CD4-positive, CD25-positive, alpha-beta regulatory T cell (primary cell): ENCODE data around the gene RHOU. TPM values are rescaled to one million over a fixed set of nuclear protein-coding genes. Genes with fewer than 3 reads are reported as not detected.

ENCODE experiments used
- ATAC-seq, 2 donors: fragments of 150-1000 bp; cut with Tn5 transposase; one replicate each; pipeline ENCODE4 v1.10.0; 2021; ENCODE audit warnings: low read depth in 2 of 2, moderate number of reproducible peaks in 2 of 2, moderate library complexity in 1 of 2
- DNase-seq, 3 donors: peaks; one replicate each; pipeline versions ENCODE4 v3.0.0 to v3.0.0-alpha.2; 2012 to 2022; ENCODE audit warnings: mixed read lengths in 1 of 3
- H3K27ac ChIP-seq: one replicate; pipeline ENCODE4 v1.7.0; 2013; ENCODE audit warnings: mild to moderate bottlenecking, low read length; ENCODE audit not compliant: insufficient read depth, poor library complexity, severe bottlenecking
- H3K27me3 ChIP-seq: one replicate; pipeline ENCODE4 v1.7.0; 2013; ENCODE audit warnings: low read length; ENCODE audit not compliant: control insufficient read depth, insufficient read depth
- H3K36me3 ChIP-seq: one replicate; pipeline ENCODE4 v1.7.0; 2013; ENCODE audit warnings: mild to moderate bottlenecking, low read length, moderate library complexity; ENCODE audit not compliant: control insufficient read depth, insufficient read depth
- H3K4me1 ChIP-seq: 2 replicates; pipeline ENCODE4 v1.7.0; 2013; ENCODE audit warnings: mild to moderate bottlenecking, low read length; ENCODE audit not compliant: insufficient read depth, control insufficient read depth, poor library complexity, severe bottlenecking
- H3K4me3 ChIP-seq: one replicate; pipeline ENCODE4 v1.7.0; 2013; ENCODE audit warnings: low read depth, mild to moderate bottlenecking, low read length, moderate library complexity
- H3K9me3 ChIP-seq, 2 experiments: 1 replicate in 1 of 2; 2 replicates in 1 of 2; pipeline ENCODE4 v1.7.0; 2013; ENCODE audit warnings: low read length in 2 of 2, mild to moderate bottlenecking in 1 of 2, moderate library complexity in 1 of 2; ENCODE audit not compliant: control insufficient read depth in 2 of 2
- H3K27ac Mint-ChIP-seq, 3 donors: one replicate each; pipeline ENCODE4 v1.8.0; 2020 to 2022; ENCODE audit warnings: mild to moderate bottlenecking in 3 of 3, mixed read lengths in 3 of 3, moderate library complexity in 2 of 3
- H3K27me3 Mint-ChIP-seq: one replicate; pipeline ENCODE4 v1.8.0; 2022; ENCODE audit warnings: mild to moderate bottlenecking, mixed read lengths
- H3K36me3 Mint-ChIP-seq: one replicate; pipeline ENCODE4 v1.8.0; 2020; ENCODE audit warnings: mixed read lengths
- H3K4me1 Mint-ChIP-seq, 4 donors: one replicate each; pipeline ENCODE4 v1.8.0; 2020 to 2022; ENCODE audit warnings: mixed read lengths in 4 of 4, mild to moderate bottlenecking in 1 of 4
- H3K4me3 Mint-ChIP-seq, 4 donors: one replicate each; pipeline ENCODE4 v1.8.0; 2020 to 2022; ENCODE audit warnings: mild to moderate bottlenecking in 4 of 4, mixed read lengths in 4 of 4, moderate library complexity in 3 of 4
- H3K9me3 Mint-ChIP-seq, 7 donors: one replicate each; pipeline ENCODE4 v1.8.0; 2020 to 2022; ENCODE audit warnings: mixed read lengths in 7 of 7, mild to moderate bottlenecking in 3 of 7, moderate library complexity in 2 of 7
- polyA plus RNA-seq, 4 donors: library from polyadenylated mRNA; unstranded; fragments of 300-500 nt; fragmentation: Illumina TruSeq; gene quantifications; one replicate each; pipeline ENCODE4 v1.2.3, GENCODE V29; 2021
- total RNA-seq: library from RNA; stranded (reverse); gene quantifications from one replicate; pipeline ENCODE4 v1.2.3, GENCODE V29; 2022

Gene RHOU
- total and polyA plus RNA-seq, 5 donors from 2014 or later = 0.05 to 1.6 (median 0.15) TPM

GRCh38 chr1:228786361-228787129, 51.3 kb downstream of the RHOU start:
- no peak overlapping the region for H3K27ac Mint-ChIP-seq
- H3K27me3 Mint-ChIP-seq = peaks cover 6% of the 10 kb centered on the region
- Histone ChIP-seq H3K4me3 (no peak overlapping the region), H3K9me3 (no peaks in the 10 kb centered on the region), H3K27ac (no peak overlapping the region), H3K27me3 (peaks cover 3% of the 10 kb centered on the region), H3K36me3 (no peaks in the 10 kb centered on the region), H3K4me1 (no peaks in the 10 kb centered on the region)
- no peak overlapping the region for H3K4me3 Mint-ChIP-seq
- H3K4me1 Mint-ChIP-seq = peaks cover 0 to 7% (median 3%) of the 10 kb centered on the region in 4 donors
- H3K36me3 Mint-ChIP-seq = no peaks in the 10 kb centered on the region
- DNase-seq (no peak), ATAC-seq (no peak)
- H3K9me3 Mint-ChIP-seq = no peaks in the 10 kb centered on the region

GRCh38 chr1:228791791-228792190, 56.5 kb downstream of the RHOU start:
- Histone ChIP-seq H3K4me3 (no peak overlapping the region), H3K27ac (no peak overlapping the region), H3K9me3 (no peaks in the 10 kb centered on the region), H3K36me3 (no peaks in the 10 kb centered on the region), H3K27me3 (no peaks in the 10 kb centered on the region), H3K4me1 (peaks cover 28% of the 10 kb centered on the region)
- DNase-seq (no peak), ATAC-seq (no peak)
- H3K36me3 Mint-ChIP-seq = no peaks in the 10 kb centered on the region
- H3K27ac Mint-ChIP-seq = no peak overlapping the region
- peaks cover 0 to 10% (median 3%) of the 10 kb centered on the region in 4 donors for H3K4me1 Mint-ChIP-seq
- no peaks in the 10 kb centered on the region for H3K9me3 Mint-ChIP-seq
- no peak overlapping the region for H3K4me3 Mint-ChIP-seq
- H3K27me3 Mint-ChIP-seq = peaks cover 6% of the 10 kb centered on the region

GRCh38 chr1:228792601-228793000, 57.3 kb downstream of the RHOU start:
- ATAC-seq (no peak), DNase-seq (no peak)
- Mint-ChIP-seq H3K4me3 (no peak overlapping the region), H3K4me1 (peaks cover 0 to 12% (median 3%) of the 10 kb centered on the region in 4 donors), H3K9me3 (peaks cover 0 to 3% (median 0%) of the 10 kb centered on the region in 7 donors), H3K36me3 (no peaks in the 10 kb centered on the region), H3K27ac (no peak overlapping the region), H3K27me3 (peaks cover 6% of the 10 kb centered on the region)
- peaks cover 28% of the 10 kb centered on the region for H3K4me1 ChIP-seq
- no peaks in the 10 kb centered on the region for H3K36me3 ChIP-seq
- H3K9me3 ChIP-seq = no peaks in the 10 kb centered on the region
- H3K4me3 ChIP-seq = no peak overlapping the region
- no peaks in the 10 kb centered on the region for H3K27me3 ChIP-seq
- H3K27ac ChIP-seq = no peak overlapping the region

GRCh38 chr1:228793032-228793431, 57.8 kb downstream of the RHOU start:
- Histone ChIP-seq H3K27me3 (no peaks in the 10 kb centered on the region), H3K27ac (no peak overlapping the region), H3K9me3 (no peaks in the 10 kb centered on the region), H3K4me1 (peaks cover 28% of the 10 kb centered on the region), H3K36me3 (no peaks in the 10 kb centered on the region), H3K4me3 (no peak overlapping the region)
- H3K4me3 Mint-ChIP-seq = no peak overlapping the region
- DNase-seq (peak in 1 of 3 donors; percentile 60), ATAC-seq (no peak)
- H3K36me3 Mint-ChIP-seq = no peaks in the 10 kb centered on the region
- peaks cover 0 to 12% (median 3%) of the 10 kb centered on the region in 4 donors for H3K4me1 Mint-ChIP-seq
- H3K27ac Mint-ChIP-seq = no peak overlapping the region
- H3K9me3 Mint-ChIP-seq = peaks cover 0 to 3% (median 0%) of the 10 kb centered on the region in 7 donors
- peaks cover 6% of the 10 kb centered on the region for H3K27me3 Mint-ChIP-seq

GRCh38 chr1:228794173-228794572, 58.9 kb downstream of the RHOU start:
- Mint-ChIP-seq H3K27ac (no peak overlapping the region), H3K4me1 (peaks cover 0 to 12% (median 3%) of the 10 kb centered on the region in 4 donors), H3K9me3 (peaks cover 0 to 3% (median 0%) of the 10 kb centered on the region in 7 donors), H3K4me3 (no peak overlapping the region), H3K36me3 (no peaks in the 10 kb centered on the region), H3K27me3 (peaks cover 6% of the 10 kb centered on the region)
- no peaks in the 10 kb centered on the region for H3K36me3 ChIP-seq
- H3K4me3 ChIP-seq = peak overlapping the region; percentile 8
- no peak overlapping the region for H3K27ac ChIP-seq
- ATAC-seq = peak; percentile 24 to 28
- no peaks in the 10 kb centered on the region for H3K9me3 ChIP-seq
- peak in 1 of 3 donors; percentile 87 for DNase-seq
- H3K4me1 ChIP-seq = peaks cover 28% of the 10 kb centered on the region
- H3K27me3 ChIP-seq = no peaks in the 10 kb centered on the region

- H3K27ac Mint-ChIP-seq = no peak overlapping the region
- peaks cover 0 to 3% (median 0%) of the 10 kb centered on the region in 7 donors for H3K9me3 Mint-ChIP-seq
- no peak overlapping the region for H3K4me3 Mint-ChIP-seq
- peak overlapping the region; percentile 8 for H3K4me3 ChIP-seq
- DNase-seq = peak in 1 of 3 donors; percentile 53
- no peaks in the 10 kb centered on the region for H3K36me3 Mint-ChIP-seq
- H3K4me1 ChIP-seq = peaks cover 28% of the 10 kb centered on the region
- no peaks in the 10 kb centered on the region for H3K9me3 ChIP-seq
- H3K4me1 Mint-ChIP-seq = peaks cover 0 to 12% (median 3%) of the 10 kb centered on the region in 4 donors
- H3K27me3 ChIP-seq = no peaks in the 10 kb centered on the region
- peaks cover 6% of the 10 kb centered on the region for H3K27me3 Mint-ChIP-seq
- ATAC-seq = no peak
- H3K27ac ChIP-seq = no peak overlapping the region
- H3K36me3 ChIP-seq = no peaks in the 10 kb centered on the region
Observed at GRCh38 chr1:228794810-228795209, 59.5 kb downstream of the RHOU start.

- Histone ChIP-seq H3K4me3 (no peak overlapping the region), H3K27ac (no peak overlapping the region), H3K9me3 (no peaks in the 10 kb centered on the region), H3K36me3 (no peaks in the 10 kb centered on the region), H3K27me3 (no peaks in the 10 kb centered on the region), H3K4me1 (peaks cover 28% of the 10 kb centered on the region)
- Mint-ChIP-seq H3K4me1 (peaks cover 0 to 12% (median 3%) of the 10 kb centered on the region in 4 donors), H3K4me3 (peak overlapping the region in 1 of 4 donors; percentile 19), H3K9me3 (peaks cover 0 to 3% (median 0%) of the 10 kb centered on the region in 7 donors), H3K27ac (no peak overlapping the region), H3K36me3 (no peaks in the 10 kb centered on the region), H3K27me3 (peaks cover under 1% of the 10 kb centered on the region)
- ATAC-seq (no peak), DNase-seq (no peak)
Observed at GRCh38 chr1:228795596-228795995, 60.3 kb downstream of the RHOU start.
